Spleen (tissue), 7 donors: ENCODE measurements around the gene IKZF3.

Source experiments
- CTCF ChIP-seq, 11 experiments: fragments of 200-600 bp in 7 of 11; fragments of 450-650 bp in 4 of 11; sonication (generic) in 4 of 11; IDR thresholded peaks in 8 of 11; conservative IDR thresholded peaks in 3 of 11; 1 replicate in 7 of 11; 2 replicates in 4 of 11; pipeline versions ENCODE4 v1.4.0 to v1.8.0; 2016 to 2021; ENCODE audit warnings: antibody characterized with exemption in 11 of 11, inconsistent platforms in 4 of 11, mild to moderate bottlenecking in 1 of 11
- POLR2A ChIP-seq, 3 donors: fragments of 450-650 bp; IDR thresholded peaks; one replicate each; pipeline ENCODE4 v1.5.1; 2017; ENCODE audit warnings: antibody characterized with exemption in 3 of 3, mild to moderate bottlenecking in 1 of 3
- donor health status: DM: no; HTN: no; CAD: no; lungs with moderate emphysema.
- donor health status: DM: no; HTN: no; CAD: no.
- donor health status: DM: no; HTN: no; CAD: no.

- no peak for TF ChIP-seq CTCF (IDR thresholded peaks at IDR 0.05 in 8 of 11, conservative IDR thresholded peaks at IDR 0.05 in 3 of 11)
- no peak for TF ChIP-seq POLR2A (IDR thresholded peaks at IDR 0.05)
Measured at GRCh38 chr17:39767147-39767546, 97.0 kb downstream of the IKZF3 start.
